ENCODE data around the gene WDR5. TPM values are rescaled to one million over a fixed set of nuclear protein-coding genes. Genes with fewer than 3 reads are reported as not detected.
"Not testable (repeated sequence)": the region's sequence is repeated elsewhere in the genome, so short reads cannot be mapped to it uniquely, and the experiment has no call there.

The WDR5 gene
- total RNA-seq (25.1 TPM), polyA plus RNA-seq (ENCODE audit: insufficient read depth in 1 of 8, insufficient read length in 8 of 8, low replicate concordance in 1 of 8) (10 to 100 TPM; 42.0 to 60.2 (median 48.2) TPM)
- long read RNA-seq, donor 1, partial matches to known transcripts, result 0 of 3 reads
- long read RNA-seq, donor 1, other reads (novel, unspliced or antisense), result 0 of 3 reads
- long read RNA-seq, donor 2, partial matches to known transcripts, result 0 of 3 reads
- long read RNA-seq, donor 2, other reads (novel, unspliced or antisense), result 0 of 3 reads
- long read RNA-seq, donor 3, transcript WDR5-201 (14 exons, 3,151 nt), result major isoform, 15 of 15 reads
- long read RNA-seq, donor 3, partial matches to known transcripts, result 0 of 15 reads
- long read RNA-seq, donor 3, other reads (novel, unspliced or antisense), result 0 of 15 reads
- long read RNA-seq, donor 4, transcript WDR5-201 (14 exons, 3,151 nt), result major isoform, 8 of 8 reads
- long read RNA-seq, donor 4, partial matches to known transcripts, result 0 of 8 reads
- long read RNA-seq, donor 4, other reads (novel, unspliced or antisense), result 0 of 8 reads
- long read RNA-seq, donor 5, transcript WDR5-201 (14 exons, 3,151 nt), result major isoform, 34 of 107 reads
- long read RNA-seq, donor 5, partial matches to known transcripts, result 73 of 107 reads
- long read RNA-seq, donor 5, other reads (novel, unspliced or antisense), result 0 of 107 reads
- long read RNA-seq, donor 6, transcript WDR5-201 (14 exons, 3,151 nt), result major isoform, 23 of 23 reads
- long read RNA-seq, donor 6, partial matches to known transcripts, result 0 of 23 reads
- long read RNA-seq, donor 6, other reads (novel, unspliced or antisense), result 0 of 23 reads
- long read RNA-seq, donor 7, transcript WDR5-201 (14 exons, 3,151 nt), result major isoform, 19 of 19 reads
- long read RNA-seq, donor 7, partial matches to known transcripts, result 0 of 19 reads
- long read RNA-seq, donor 7, other reads (novel, unspliced or antisense), result 0 of 19 reads
- long read RNA-seq, donor 8, transcript WDR5-201 (14 exons, 3,151 nt), result major isoform, 11 of 11 reads
- long read RNA-seq, donor 8, partial matches to known transcripts, result 0 of 11 reads
- long read RNA-seq, donor 8, other reads (novel, unspliced or antisense), result 0 of 11 reads
- long read RNA-seq, donor 9, transcript WDR5-201 (14 exons, 3,151 nt), result major isoform, 11 of 11 reads
- long read RNA-seq, donor 9, partial matches to known transcripts, result 0 of 11 reads
- long read RNA-seq, donor 9, other reads (novel, unspliced or antisense), result 0 of 11 reads
- long read RNA-seq, donor 10, transcript WDR5-201 (14 exons, 3,151 nt), result major isoform, 19 of 99 reads
- long read RNA-seq, donor 10, partial matches to known transcripts, result 80 of 99 reads
- long read RNA-seq, donor 10, other reads (novel, unspliced or antisense), result 0 of 99 reads
- long read RNA-seq, donor 11, transcript WDR5-201 (14 exons, 3,151 nt), result major isoform, 20 of 20 reads
- long read RNA-seq, donor 11, partial matches to known transcripts, result 0 of 20 reads
- long read RNA-seq, donor 11, other reads (novel, unspliced or antisense), result 0 of 20 reads

GRCh38 chr9:134135343-134136117 is at the start of gene WDR5:
WDR5 (plus strand) TSS chr9:134136082; CDS start chr9:134139878, 3,796 bp downstream.
- 0% methylated on average over 56 of the region's 81 CpGs for WGBS (ENCODE audit: insufficient coverage)
- Histone ChIP-seq H3K36me3 (ENCODE audit: control insufficient read depth, insufficient read depth, low read length) (peaks cover 10% of the 10 kb centered on the region), H3K27ac (ENCODE audit: low read length) (peak within 1 kb of the TSS; percentile 82), H3K4me1 (ENCODE audit: control insufficient read depth, insufficient read depth, low read length) (peaks cover 70% of the 10 kb centered on the region), H3K27me3 (ENCODE audit: control insufficient read depth, insufficient read depth, low read length) (no peaks in the 10 kb centered on the region), H3K9me3 (replicated peaks; ENCODE audit: control insufficient read depth, low read depth, low read length) (no peaks in the 10 kb centered on the region), H3K4me3 (ENCODE audit: low read length) (peak within 1 kb of the TSS; percentile 94)
- DNase-seq, result peak; percentile 96

- Histone ChIP-seq H3K36me3 (ENCODE audit: control insufficient read depth, insufficient read depth, low read length) (no peaks in the 10 kb centered on the region), H3K4me3 (ENCODE audit: low read length) (no peak overlapping the region), H3K4me1 (ENCODE audit: control insufficient read depth, insufficient read depth, low read length) (no peaks in the 10 kb centered on the region), H3K27me3 (ENCODE audit: control insufficient read depth, insufficient read depth, low read length) (peaks cover 2% of the 10 kb centered on the region), H3K27ac (ENCODE audit: low read length) (no peak overlapping the region), H3K9me3 (replicated peaks; ENCODE audit: control insufficient read depth, low read depth, low read length) (peaks cover 3% of the 10 kb centered on the region)
- no peak for DNase-seq
- WGBS (ENCODE audit: insufficient coverage), result 79% methylated on average over 9 of the region's 14 CpGs
Observed at GRCh38 chr9:134088063-134088725, 47.7 kb upstream of the WDR5 start.

DNA sequence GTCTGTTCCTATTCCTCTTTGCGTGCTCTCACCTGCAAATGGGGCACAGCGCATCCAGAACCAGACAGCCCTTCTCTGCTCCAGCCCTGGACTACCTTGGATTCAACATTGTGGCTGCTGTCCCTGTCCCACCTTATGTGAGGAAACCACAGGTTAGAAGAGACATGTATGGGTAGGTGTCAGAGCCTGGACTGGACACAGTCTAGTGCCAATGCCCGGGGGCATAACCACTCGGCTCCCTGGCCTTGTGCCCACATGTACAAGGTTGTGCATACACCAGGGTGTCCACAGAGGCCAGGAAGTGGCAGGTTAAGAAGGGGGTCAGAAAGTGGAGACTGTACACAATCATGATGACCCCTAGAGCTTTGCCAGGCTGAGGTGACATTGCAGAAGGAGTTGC is 45.9 kb upstream of the WDR5 start:
- Histone ChIP-seq H3K27me3 (ENCODE audit: control insufficient read depth, insufficient read depth, low read length) (peaks cover 5% of the 10 kb centered on the region), H3K9me3 (replicated peaks; ENCODE audit: control insufficient read depth, low read depth, low read length) (peaks cover 3% of the 10 kb centered on the region), H3K36me3 (ENCODE audit: control insufficient read depth, insufficient read depth, low read length) (no peaks in the 10 kb centered on the region), H3K4me3 (ENCODE audit: low read length) (no peak overlapping the region), H3K27ac (ENCODE audit: low read length) (no peak overlapping the region), H3K4me1 (ENCODE audit: control insufficient read depth, insufficient read depth, low read length) (no peaks in the 10 kb centered on the region)
- WGBS (ENCODE audit: insufficient coverage), result 85% methylated on average over 2 of the region's 4 CpGs
- DNase-seq, result no peak

- peaks cover 6% of the 10 kb centered on the region for H3K27me3 ChIP-seq (ENCODE audit: control insufficient read depth, insufficient read depth, low read length)
- H3K4me1 ChIP-seq (ENCODE audit: control insufficient read depth, insufficient read depth, low read length), result no peaks in the 10 kb centered on the region
- WGBS (ENCODE audit: insufficient coverage), result 36% methylated on average over 10 of the region's 13 CpGs
- no peak overlapping the region for H3K4me3 ChIP-seq (ENCODE audit: low read length)
- H3K36me3 ChIP-seq (ENCODE audit: control insufficient read depth, insufficient read depth, low read length), result no peaks in the 10 kb centered on the region
- no peaks in the 10 kb centered on the region for H3K9me3 ChIP-seq (replicated peaks; ENCODE audit: control insufficient read depth, low read depth, low read length)
- no peak for DNase-seq
- H3K27ac ChIP-seq (ENCODE audit: low read length), result no peak overlapping the region
Observed at GRCh38 chr9:134099123-134099761, 36.6 kb upstream of the WDR5 start.

DNA sequence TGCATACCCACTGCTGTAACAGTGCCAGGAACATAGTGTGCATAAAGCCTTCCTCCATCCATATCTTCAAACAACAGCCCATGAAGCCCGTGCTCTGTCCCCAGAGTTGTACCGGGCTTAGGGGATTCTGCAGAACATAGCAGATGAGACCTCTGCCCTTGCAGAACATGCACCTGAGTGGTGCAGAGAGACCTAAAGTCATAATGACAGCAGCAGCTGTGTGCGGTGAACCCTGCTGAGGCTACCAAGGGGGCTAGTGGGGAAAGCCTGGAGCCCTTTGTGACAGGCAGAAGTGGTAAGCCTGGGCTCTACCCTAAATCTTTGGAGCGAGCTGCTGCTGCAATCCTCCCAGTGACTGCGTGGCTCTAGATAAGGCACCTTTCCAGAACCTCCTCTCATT is 35.8 kb upstream of the WDR5 start:
- DNase-seq, result no peak
- H3K27ac ChIP-seq (ENCODE audit: low read length), result no peak overlapping the region
- WGBS (ENCODE audit: insufficient coverage), result 60% methylated on average over 4 of the region's 5 CpGs
- peaks cover 6% of the 10 kb centered on the region for H3K27me3 ChIP-seq (ENCODE audit: control insufficient read depth, insufficient read depth, low read length)
- no peak overlapping the region for H3K4me3 ChIP-seq (ENCODE audit: low read length)
- H3K36me3 ChIP-seq (ENCODE audit: control insufficient read depth, insufficient read depth, low read length), result no peaks in the 10 kb centered on the region
- H3K9me3 ChIP-seq (replicated peaks; ENCODE audit: control insufficient read depth, low read depth, low read length), result no peaks in the 10 kb centered on the region
- H3K4me1 ChIP-seq (ENCODE audit: control insufficient read depth, insufficient read depth, low read length), result no peaks in the 10 kb centered on the region

GRCh38 chr9:134101133-134101532 is 34.7 kb upstream of the WDR5 start:
- not testable (repeated sequence) for H3K4me3 ChIP-seq (ENCODE audit: low read length); H3K27me3 ChIP-seq (ENCODE audit: control insufficient read depth, insufficient read depth, low read length); H3K9me3 ChIP-seq (replicated peaks; ENCODE audit: control insufficient read depth, low read depth, low read length); H3K27ac ChIP-seq (ENCODE audit: low read length); H3K4me1 ChIP-seq (ENCODE audit: control insufficient read depth, insufficient read depth, low read length); H3K36me3 ChIP-seq (ENCODE audit: control insufficient read depth, insufficient read depth, low read length)
- DNase-seq, result peak; percentile 44
- WGBS (ENCODE audit: insufficient coverage), result no CpG with 5 or more reads among the region's 6 CpGs

DNA sequence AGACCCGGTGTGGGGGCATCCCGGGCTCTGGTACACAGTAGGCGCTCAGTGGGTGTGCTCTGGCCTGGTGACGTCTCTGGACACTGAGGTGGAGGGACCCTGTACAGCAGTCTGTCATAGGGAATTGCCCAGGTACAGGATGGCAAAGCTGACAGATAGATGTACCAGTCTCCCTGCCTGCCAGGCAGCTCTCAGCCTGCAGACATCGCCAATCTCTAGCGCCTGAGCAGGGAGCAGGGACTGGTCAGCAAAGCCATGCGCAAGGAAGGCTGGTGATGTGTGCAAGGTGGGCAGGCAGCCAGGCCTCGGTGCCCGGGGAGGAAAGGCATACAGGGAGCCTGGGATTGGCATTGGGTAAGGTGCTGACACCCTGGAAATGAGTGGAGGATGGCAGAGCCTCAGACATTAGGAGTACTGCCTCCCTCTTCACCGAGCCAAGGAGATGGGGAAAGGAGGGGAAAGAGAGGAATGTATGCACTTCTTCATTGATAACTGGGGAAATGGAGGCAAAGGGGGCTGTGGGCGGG is 34.2 kb upstream of the WDR5 start:
- Histone ChIP-seq H3K4me1 (ENCODE audit: control insufficient read depth, insufficient read depth, low read length) (no peaks in the 10 kb centered on the region), H3K9me3 (replicated peaks; ENCODE audit: control insufficient read depth, low read depth, low read length) (no peaks in the 10 kb centered on the region), H3K27ac (ENCODE audit: low read length) (no peak overlapping the region), H3K36me3 (ENCODE audit: control insufficient read depth, insufficient read depth, low read length) (no peaks in the 10 kb centered on the region), H3K4me3 (ENCODE audit: low read length) (no peak overlapping the region), H3K27me3 (ENCODE audit: control insufficient read depth, insufficient read depth, low read length) (peaks cover 6% of the 10 kb centered on the region)
- WGBS (ENCODE audit: insufficient coverage), result 79% methylated on average over 10 of the region's 11 CpGs
- DNase-seq, result no peak

GRCh38 chr9:134103391-134103998 is 32.4 kb upstream of the WDR5 start:
- peaks cover 6% of the 10 kb centered on the region for H3K27me3 ChIP-seq (ENCODE audit: control insufficient read depth, insufficient read depth, low read length)

More at GRCh38 chr9:134103391-134103998, 32.4 kb upstream of the WDR5 start:
- WGBS (ENCODE audit: insufficient coverage), result 75% methylated on average over 5 of the region's 5 CpGs
- H3K36me3 ChIP-seq (ENCODE audit: control insufficient read depth, insufficient read depth, low read length), result no peaks in the 10 kb centered on the region
- DNase-seq, result no peak
- H3K4me3 ChIP-seq (ENCODE audit: low read length), result no peak overlapping the region
- H3K27ac ChIP-seq (ENCODE audit: low read length), result no peak overlapping the region
- H3K4me1 ChIP-seq (ENCODE audit: control insufficient read depth, insufficient read depth, low read length), result no peaks in the 10 kb centered on the region
- H3K9me3 ChIP-seq (replicated peaks; ENCODE audit: control insufficient read depth, low read depth, low read length), result no peaks in the 10 kb centered on the region

All from muscle of leg (tissue), 16 donors.